Loucy (cell line): Measurements from ENCODE around the gene OR4K13.

Experiments
- EZH2phosphoT487 ChIP-seq: fragments of 200-600 bp; IDR thresholded peaks from 2 replicates; pipeline ENCODE4 v1.6.1; 2018; ENCODE audit warnings: antibody characterized with exemption, mild to moderate bottlenecking, moderate library complexity, borderline replicate concordance
- TF ChIP-seq, protein P1 (sequence below): fragments of 200-600 bp; sonication (generic); conservative IDR thresholded peaks from 2 replicates; pipeline ENCODE4 v1.5.1; 2014; ENCODE audit warnings: mild to moderate bottlenecking, antibody characterized with exemption, low read length

DNA sequence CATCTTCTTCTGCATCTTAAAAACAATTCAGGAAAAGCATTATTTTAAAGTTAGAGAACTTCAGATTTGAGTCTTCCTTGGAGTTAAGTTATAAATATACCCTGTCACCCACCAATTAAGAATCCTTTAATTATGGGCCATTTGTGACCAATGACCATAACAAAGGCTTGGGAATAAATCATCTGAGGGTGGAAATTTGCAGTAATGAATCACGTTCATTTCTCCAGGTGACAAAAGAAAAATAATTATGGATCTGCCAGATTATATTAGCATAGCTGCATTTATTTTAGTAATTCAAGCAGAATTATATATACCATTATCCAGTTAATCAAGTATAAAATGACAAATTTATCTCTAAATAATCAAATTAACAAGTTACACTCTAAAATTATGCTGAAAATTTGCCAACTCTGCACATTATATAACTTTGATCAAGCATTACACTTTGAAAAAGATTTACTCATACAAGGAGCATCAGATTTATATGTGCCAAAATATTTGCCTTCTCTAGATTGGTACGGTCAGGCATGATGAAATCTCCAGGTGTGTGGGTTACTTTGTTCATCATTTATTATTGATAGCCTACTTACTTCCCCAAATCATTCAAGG is 16.5 kb downstream of the OR4K13 start, which contains the start of gene OR4K14:
- TF ChIP-seq, protein P1, sequence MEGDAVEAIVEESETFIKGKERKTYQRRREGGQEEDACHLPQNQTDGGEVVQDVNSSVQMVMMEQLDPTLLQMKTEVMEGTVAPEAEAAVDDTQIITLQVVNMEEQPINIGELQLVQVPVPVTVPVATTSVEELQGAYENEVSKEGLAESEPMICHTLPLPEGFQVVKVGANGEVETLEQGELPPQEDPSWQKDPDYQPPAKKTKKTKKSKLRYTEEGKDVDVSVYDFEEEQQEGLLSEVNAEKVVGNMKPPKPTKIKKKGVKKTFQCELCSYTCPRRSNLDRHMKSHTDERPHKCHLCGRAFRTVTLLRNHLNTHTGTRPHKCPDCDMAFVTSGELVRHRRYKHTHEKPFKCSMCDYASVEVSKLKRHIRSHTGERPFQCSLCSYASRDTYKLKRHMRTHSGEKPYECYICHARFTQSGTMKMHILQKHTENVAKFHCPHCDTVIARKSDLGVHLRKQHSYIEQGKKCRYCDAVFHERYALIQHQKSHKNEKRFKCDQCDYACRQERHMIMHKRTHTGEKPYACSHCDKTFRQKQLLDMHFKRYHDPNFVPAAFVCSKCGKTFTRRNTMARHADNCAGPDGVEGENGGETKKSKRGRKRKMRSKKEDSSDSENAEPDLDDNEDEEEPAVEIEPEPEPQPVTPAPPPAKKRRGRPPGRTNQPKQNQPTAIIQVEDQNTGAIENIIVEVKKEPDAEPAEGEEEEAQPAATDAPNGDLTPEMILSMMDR = no peak
- no peak for TF ChIP-seq EZH2phosphoT487
